Cardiac muscle cell (in vitro differentiated cells and primary cell): ENCODE data around the gene VEGFD. TPM values are rescaled to one million over a fixed set of nuclear protein-coding genes. Genes with fewer than 3 reads are reported as not detected.
"Not testable (repeated sequence)": the region's sequence is repeated elsewhere in the genome, so short reads cannot be mapped to it uniquely, and the experiment has no call there.

Experiments
- DNase-seq, 2 donors: peaks; one replicate each; pipeline versions ENCODE4 v3.0.0 to v3.0.0-alpha.2; 2010 to 2017; ENCODE audit warnings: low read depth in 1 of 2, low spot score in 1 of 2
- H3K27ac ChIP-seq: fragments of 200-600 bp; sonication (generic); 2 replicates; pipeline ENCODE4 v1.5.1; 2016
- H3K27me3 ChIP-seq: fragments of 200-600 bp; sonication (generic); 2 replicates; pipeline ENCODE4 v1.6.0; 2016; ENCODE audit warnings: control low read depth
- H3K36me3 ChIP-seq: fragments of 200-600 bp; sonication (generic); 2 replicates; pipeline ENCODE4 v1.5.1; 2016; ENCODE audit warnings: control low read depth
- H3K4me1 ChIP-seq: fragments of 200-600 bp; sonication (generic); 2 replicates; pipeline ENCODE4 v1.8.1; 2017; ENCODE audit warnings: low read depth, mild to moderate bottlenecking, mixed run types
- H3K4me3 ChIP-seq: fragments of 200-600 bp; sonication (generic); 2 replicates; pipeline ENCODE4 v1.5.1; 2016; ENCODE audit warnings: mild to moderate bottlenecking
- H3K9me3 ChIP-seq: fragments of 200-600 bp; sonication (generic); 2 replicates; pipeline ENCODE4 v1.5.1; 2017; ENCODE audit warnings: low read depth, mild to moderate bottlenecking, control low read depth
- polyA plus RNA-seq: library from polyadenylated mRNA; unstranded; fragments of >200 nt; fragmentation: Nextera tagmentation; extraction: Ambion mirVana; gene quantifications from 2 replicates; pipeline ENCODE4 v1.2.1, GENCODE V29; 2016
- total RNA-seq: library from RNA; depleted of rRNA; stranded (reverse); fragments of >200 nt; gene quantifications from 2 replicates; pipeline ENCODE4 v1.2.3, GENCODE V29; 2016
- TF ChIP-seq, protein P1 (sequence below): IDR thresholded peaks from 2 replicates; pipeline ENCODE4 v1.5.1; 2012; ENCODE audit warnings: low read depth, mild to moderate bottlenecking, low read length

VEGFD gene
- total and polyA plus RNA-seq, 2 experiments from 2014 or later: 1.2 TPM; not detected in 1

DNA sequence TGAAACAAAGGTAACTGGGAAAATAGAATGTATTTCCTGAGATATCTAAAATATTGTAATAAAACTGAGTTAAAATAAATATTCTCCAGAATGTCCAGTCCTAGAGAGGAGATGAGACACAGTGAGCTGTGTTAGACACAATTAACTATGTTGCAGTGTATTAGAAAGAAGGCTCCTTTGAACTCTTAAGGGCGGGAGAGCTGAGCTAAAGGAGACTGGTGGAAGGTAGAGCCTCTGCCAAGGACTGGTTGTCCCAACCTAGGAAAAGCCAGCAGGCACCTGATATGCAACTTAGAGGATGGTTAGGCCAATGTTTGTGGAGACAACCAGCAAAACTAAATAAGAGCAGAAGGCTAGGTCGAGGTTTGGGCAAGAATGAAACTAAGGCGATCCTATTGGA lies 73.1 kb downstream of the VEGFD start:
- Histone ChIP-seq H3K9me3 (no peaks in the 10 kb centered on the region), H3K36me3 (no peaks in the 10 kb centered on the region), H3K4me3 (no peak overlapping the region), H3K27me3 (no peaks in the 10 kb centered on the region), H3K4me1 (peaks cover 13% of the 10 kb centered on the region), H3K27ac (no peak overlapping the region)
- DNase-seq: no peak
- TF ChIP-seq, protein P1, sequence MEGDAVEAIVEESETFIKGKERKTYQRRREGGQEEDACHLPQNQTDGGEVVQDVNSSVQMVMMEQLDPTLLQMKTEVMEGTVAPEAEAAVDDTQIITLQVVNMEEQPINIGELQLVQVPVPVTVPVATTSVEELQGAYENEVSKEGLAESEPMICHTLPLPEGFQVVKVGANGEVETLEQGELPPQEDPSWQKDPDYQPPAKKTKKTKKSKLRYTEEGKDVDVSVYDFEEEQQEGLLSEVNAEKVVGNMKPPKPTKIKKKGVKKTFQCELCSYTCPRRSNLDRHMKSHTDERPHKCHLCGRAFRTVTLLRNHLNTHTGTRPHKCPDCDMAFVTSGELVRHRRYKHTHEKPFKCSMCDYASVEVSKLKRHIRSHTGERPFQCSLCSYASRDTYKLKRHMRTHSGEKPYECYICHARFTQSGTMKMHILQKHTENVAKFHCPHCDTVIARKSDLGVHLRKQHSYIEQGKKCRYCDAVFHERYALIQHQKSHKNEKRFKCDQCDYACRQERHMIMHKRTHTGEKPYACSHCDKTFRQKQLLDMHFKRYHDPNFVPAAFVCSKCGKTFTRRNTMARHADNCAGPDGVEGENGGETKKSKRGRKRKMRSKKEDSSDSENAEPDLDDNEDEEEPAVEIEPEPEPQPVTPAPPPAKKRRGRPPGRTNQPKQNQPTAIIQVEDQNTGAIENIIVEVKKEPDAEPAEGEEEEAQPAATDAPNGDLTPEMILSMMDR: no peak

DNA sequence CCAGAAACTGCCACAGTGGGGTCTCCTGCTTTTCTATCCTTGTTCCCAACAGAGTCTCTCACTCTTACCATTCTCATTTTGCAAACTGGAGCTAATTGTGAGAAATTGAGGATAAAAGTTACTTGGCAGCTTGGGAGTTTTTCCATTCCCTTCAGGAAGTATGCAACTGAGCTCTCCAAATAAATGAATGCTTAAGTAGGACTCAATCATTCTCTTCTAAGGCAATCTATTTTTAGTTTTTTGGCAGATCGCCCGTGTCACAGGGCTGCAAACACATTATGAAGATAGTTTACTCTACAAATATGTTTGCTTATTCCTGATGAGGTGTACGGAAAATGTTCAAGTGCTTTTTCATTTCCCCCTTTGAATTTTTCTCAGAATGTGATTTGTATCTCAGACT lies 74.1 kb downstream of the VEGFD start:
- peak; percentile 50 to 69 for DNase-seq
- no peaks in the 10 kb centered on the region for H3K9me3 ChIP-seq
- TF ChIP-seq, protein P1: no peak
- no peaks in the 10 kb centered on the region for H3K27me3 ChIP-seq
- H3K27ac ChIP-seq: no peak overlapping the region
- no peaks in the 10 kb centered on the region for H3K36me3 ChIP-seq
- no peak overlapping the region for H3K4me3 ChIP-seq
- peaks cover 9% of the 10 kb centered on the region for H3K4me1 ChIP-seq

DNA sequence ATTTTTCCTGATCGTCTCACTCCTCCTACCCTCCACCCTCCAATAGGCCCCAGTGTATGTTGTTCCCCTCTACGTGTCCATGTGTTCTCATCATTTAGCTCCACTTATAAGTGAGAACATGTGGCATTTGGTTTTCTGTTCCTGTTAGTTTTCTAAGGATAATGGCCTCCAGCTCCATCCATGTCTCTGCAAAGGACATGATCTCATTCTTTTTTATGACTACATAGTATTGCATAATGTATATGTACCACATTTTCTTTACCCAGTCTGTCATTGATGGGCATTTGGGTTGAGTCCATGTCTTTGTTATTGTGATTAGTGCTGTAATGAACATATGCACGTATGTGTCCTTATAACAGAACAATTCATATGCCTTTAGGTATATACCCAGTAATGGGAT lies 78.3 kb downstream of the VEGFD start:
- not testable (repeated sequence) for DNase-seq, H3K36me3 ChIP-seq

DNA sequence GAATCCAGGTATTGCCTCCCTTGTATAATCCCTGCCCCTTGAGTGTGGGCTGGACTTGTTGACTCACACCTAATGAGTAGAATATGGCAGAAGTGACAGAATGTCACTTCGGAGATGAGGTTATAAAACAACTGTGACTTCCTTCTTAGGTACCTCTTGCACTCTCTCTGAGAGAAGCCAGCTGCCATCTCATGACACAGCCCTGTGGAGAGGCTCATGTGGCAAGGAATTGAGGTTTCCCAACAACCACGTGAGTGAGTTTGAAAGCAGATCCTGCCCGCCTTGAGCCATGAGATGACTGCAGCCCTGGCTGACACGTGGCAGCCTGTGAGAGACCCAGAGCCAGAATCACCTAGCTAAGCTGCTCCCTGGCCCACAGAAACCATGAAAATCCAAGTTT lies 82.3 kb downstream of the VEGFD start:
- Histone ChIP-seq H3K4me1 (no peaks in the 10 kb centered on the region), H3K4me3 (no peak overlapping the region), H3K36me3 (no peaks in the 10 kb centered on the region), H3K27me3 (no peaks in the 10 kb centered on the region), H3K27ac (no peak overlapping the region), H3K9me3 (no peaks in the 10 kb centered on the region)
- TF ChIP-seq, protein P1: no peak
- DNase-seq: peak in 1 of 2 donors; percentile 36

More for the DNA sequence above, 78.3 kb downstream of the VEGFD start:
- not testable (repeated sequence) for H3K9me3 ChIP-seq, H3K27me3 ChIP-seq, H3K27ac ChIP-seq, H3K4me1 ChIP-seq, H3K4me3 ChIP-seq

DNA sequence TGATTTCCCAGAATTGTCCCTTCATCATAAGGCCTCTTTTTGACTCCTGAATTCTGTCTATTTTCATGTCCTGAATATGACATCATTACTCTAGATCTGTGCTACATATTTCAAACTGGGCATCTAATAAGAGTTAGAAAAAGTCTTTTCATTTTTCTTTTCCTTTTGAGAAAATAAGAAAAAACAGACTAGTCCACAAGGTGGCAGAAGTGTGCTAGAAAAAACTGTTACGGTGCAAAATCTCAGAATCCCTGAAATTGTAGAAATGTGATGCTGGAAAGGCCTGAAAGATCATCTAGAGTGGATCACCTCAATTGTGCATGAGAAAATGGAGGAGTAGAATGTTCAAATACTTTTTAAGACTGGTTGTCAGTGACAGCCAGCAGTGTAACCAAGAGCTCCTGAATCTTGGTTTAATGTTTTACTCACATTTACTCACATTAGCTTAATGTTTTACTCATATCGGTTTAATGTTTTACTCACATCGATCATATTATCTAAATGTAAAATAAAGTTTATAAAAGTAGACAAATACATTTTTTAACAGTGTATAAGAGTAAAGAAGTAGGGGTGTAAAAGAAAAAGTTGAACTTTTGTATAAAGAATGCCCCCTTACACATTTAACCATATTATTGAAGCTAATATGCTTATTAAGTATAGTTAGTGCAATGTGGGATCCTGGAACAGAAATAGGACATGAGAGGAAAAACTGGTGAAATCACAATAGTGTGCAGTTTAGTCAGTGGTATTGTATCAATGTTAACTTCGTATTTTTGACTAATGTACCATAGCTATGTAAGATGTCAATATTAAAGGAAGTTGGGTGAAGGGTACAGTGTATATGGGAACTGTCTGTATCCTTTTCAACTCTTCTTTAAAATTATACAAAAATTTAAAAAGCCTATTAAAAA lies 84.0 kb downstream of the VEGFD start:
- TF ChIP-seq, protein P1: peak; percentile 37
- no peaks in the 10 kb centered on the region for H3K4me1 ChIP-seq
- no peak overlapping the region for H3K4me3 ChIP-seq
- H3K9me3 ChIP-seq: no peaks in the 10 kb centered on the region
- H3K36me3 ChIP-seq: no peaks in the 10 kb centered on the region
- peak in 1 of 2 donors; percentile 38 for DNase-seq
- H3K27me3 ChIP-seq: no peaks in the 10 kb centered on the region
- no peak overlapping the region for H3K27ac ChIP-seq

DNA sequence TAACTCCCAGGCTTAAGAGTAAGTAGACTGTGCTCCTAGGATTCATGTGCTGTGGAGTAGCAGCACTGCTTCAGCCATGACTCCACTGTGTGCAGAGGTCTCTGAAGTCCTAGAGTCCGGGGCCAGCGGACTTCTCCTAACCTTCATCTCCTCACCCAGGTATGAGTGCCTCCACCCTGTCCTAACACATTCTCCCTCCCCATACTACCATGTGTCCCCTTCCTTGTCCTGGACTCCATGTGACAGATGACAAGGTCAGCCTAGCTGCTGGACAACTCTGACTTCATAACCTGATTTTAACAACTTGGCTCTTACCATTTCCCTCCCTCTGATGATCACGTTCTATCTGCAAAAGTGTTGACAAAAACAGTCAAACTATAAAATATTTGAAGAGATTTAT lies 85.4 kb downstream of the VEGFD start:
- Histone ChIP-seq H3K36me3 (no peaks in the 10 kb centered on the region), H3K4me1 (no peaks in the 10 kb centered on the region), H3K27ac (no peak overlapping the region), H3K27me3 (no peaks in the 10 kb centered on the region), H3K4me3 (no peak overlapping the region), H3K9me3 (no peaks in the 10 kb centered on the region)
- TF ChIP-seq, protein P1: no peak
- DNase-seq: no peak
